GM12878 (cell line): ENCODE measurements around the gene DHX57. TPM values are rescaled to one million over a fixed set of nuclear protein-coding genes. Genes with fewer than 3 reads are reported as not detected.

Experiments used
- ATAC-seq: fragments of 200-7000 bp; cut with Tn5 transposase; 3 replicates; pipeline ENCODE4 v1.9.1; 2020; ENCODE audit warnings: mild to moderate bottlenecking, moderate library complexity
- BruUV-seq: library from RNA; stranded (reverse); fragments of 400-500 nt; replicated peaks from 2 replicates; lab custom pipeline; 2021; lab: Mats Ljungman, UMichigan
- CTCF ChIA-PET: fragments of 300-600 bp; sonication (Branson Sonifier 250); formaldehyde crosslinking; extraction: SDS; loops from one replicate; lab custom pipeline; 2021; ENCODE audit warnings: inconsistent platforms; lab: Yijun Ruan, JAX
- POLR2A ChIA-PET: fragments of 350-600 bp; formaldehyde crosslinking; extraction: SDS; loops from one replicate; lab custom pipeline; 2021; ENCODE audit warnings: inconsistent platforms; lab: Charles Lee
- RAD21 ChIA-PET: fragments of 300-600 bp; sonication (Branson Sonifier 250); formaldehyde crosslinking; loops from one replicate; lab custom pipeline; 2023; ENCODE audit warnings: antibody characterized with exemption; ENCODE audit not compliant: unreplicated experiment; lab: Charles Lee
- SMC1A ChIA-PET: fragments of 300-600 bp; sonication (Branson Sonifier 250); formaldehyde crosslinking; loops from one replicate; lab custom pipeline; 2023; ENCODE audit not compliant: unreplicated experiment, uncharacterized antibody; lab: Charles Lee
- DNase-seq: peaks from one replicate; pipeline ENCODE4 v3.0.0-alpha.2; 2011; ENCODE audit warnings: low read depth, low spot score
- FAIRE-seq: peaks from 3 replicates; lab custom pipeline; 2011; peaks lifted over from hg19 to GRCh38; lab: Jason Lieb, UNC
- H2AFZ ChIP-seq: 2 replicates; pipeline ENCODE4 v1.6.0; 2011; ENCODE audit warnings: low read depth, low read length, control low read depth; ENCODE audit not compliant: control insufficient read depth
- H3K27ac ChIP-seq: 2 replicates; pipeline ENCODE4 v1.5.1; 2011; ENCODE audit warnings: control low read depth; ENCODE audit not compliant: control insufficient read depth, insufficient read depth
- H3K27me3 ChIP-seq, 2 experiments: replicated peaks in 1 of 2; 2 replicates each; pipeline versions ENCODE4 v1.6.0 to v1.6.1; 2011; ENCODE audit warnings: low read length in 1 of 2; ENCODE audit not compliant: control insufficient read depth in 2 of 2, insufficient read depth in 2 of 2
- H3K36me3 ChIP-seq, 2 experiments: 2 replicates each; pipeline ENCODE4 v1.5.1; 2011; ENCODE audit warnings: low read length in 1 of 2; ENCODE audit not compliant: control insufficient read depth in 2 of 2, insufficient read depth in 2 of 2
- H3K4me1 ChIP-seq: 2 replicates; pipeline ENCODE4 v1.6.1; 2011; ENCODE audit warnings: mild to moderate bottlenecking, low read length, moderate library complexity, mixed read lengths; ENCODE audit not compliant: control insufficient read depth, insufficient read depth
- H3K4me2 ChIP-seq: 2 replicates; pipeline ENCODE4 v1.6.0; 2011; ENCODE audit warnings: control low read depth; ENCODE audit not compliant: control insufficient read depth, insufficient read depth
- H3K4me3 ChIP-seq: fragments of 200-600 bp; sonication (generic); 2 replicates; pipeline ENCODE4 v1.5.1; 2016
- H3K79me2 ChIP-seq: 2 replicates; pipeline ENCODE4 v1.6.0; 2011; ENCODE audit warnings: low read length; ENCODE audit not compliant: control insufficient read depth, insufficient read depth
- H3K9ac ChIP-seq: 2 replicates; pipeline ENCODE4 v1.8.0; 2011; ENCODE audit warnings: low read length, control low read depth, mixed read lengths; ENCODE audit not compliant: control insufficient read depth, insufficient read depth
- H3K9me3 ChIP-seq: replicated peaks from 3 replicates; pipeline ENCODE4 v1.5.1; 2011; ENCODE audit warnings: mild to moderate bottlenecking, low read length; ENCODE audit not compliant: control insufficient read depth, insufficient read depth
- H4K20me1 ChIP-seq: 2 replicates; pipeline ENCODE4 v1.6.0; 2011; ENCODE audit not compliant: control insufficient read depth, insufficient read depth
- ETV6 ChIP-seq, 2 experiments: fragments of 450-650 bp in 1 of 2; IDR thresholded peaks in 1 of 2; conservative IDR thresholded peaks in 1 of 2; 2 replicates each; pipeline ENCODE4 v1.6.1; 2014; ENCODE audit warnings: antibody characterized with exemption in 1 of 2, borderline replicate concordance in 1 of 2, low read depth in 1 of 2, mild to moderate bottlenecking in 1 of 2, moderate library complexity in 1 of 2
- MLLT1 ChIP-seq: fragments of 450-650 bp; IDR thresholded peaks from 2 replicates; pipeline ENCODE4 v1.6.1; 2016; ENCODE audit warnings: mild to moderate bottlenecking
- NRF1 ChIP-seq: conservative IDR thresholded peaks from 2 replicates; pipeline ENCODE4 v1.6.1; 2011; ENCODE audit warnings: mild to moderate bottlenecking, low read depth, low read length, improper control_type of control experiment
- WGBS: methylation state at CpG from one replicate; pipeline ENCODE4 v1.1.6; 2016; ENCODE audit warnings: low lambda C conversion rate; ENCODE audit not compliant: insufficient replicate concordance, insufficient coverage; ENCODE audit errors: missing lambda C conversion rate; 5-methylcytosine and 5-hydroxymethylcytosine counted together
- in situ Hi-C: fragments of 300-500 bp; cut with MboI; formaldehyde crosslinking; loops from 9 replicates; pipeline ENCODE4 v1.14.3; 2018; ENCODE audit warnings: mixed read lengths
- intact Hi-C: fragments of 100-400 bp; cut with micrococcal nuclease; formaldehyde crosslinking; loops from one replicate; pipeline ENCODE4 v1.14.2; 2022; ENCODE audit not compliant: unreplicated experiment
- polyA plus RNA-seq, 11 experiments: library from polyadenylated mRNA; depleted of rRNA in 4 of 11; unstranded in 6 of 11; stranded (reverse) in 5 of 11; fragments of >200 nt; fragmentation: Nextera tagmentation in 4 of 11; fragmentation: Illumina TruSeq in 1 of 11; extraction: Ambion mirVana in 4 of 11; extraction: Trizol in 1 of 11; gene quantifications; 1 replicate in 1 of 11; 2 replicates in 10 of 11; pipeline versions ENCODE4 v1.2.1 to v1.2.3, GENCODE V29; 2011 to 2016; ENCODE audit warnings: inconsistent platforms in 2 of 11, missing spikeins in 2 of 11, low read depth in 1 of 11
- total RNA-seq, 4 experiments: library from RNA; depleted of rRNA in 3 of 4; stranded (reverse); fragments of >200 nt in 3 of 4; fragmentation: Illumina TruSeq in 1 of 4; extraction: Trizol in 1 of 4; gene quantifications; 2 replicates each; pipeline versions ENCODE4 v1.2.1 to v1.2.3, GENCODE V29; 2013 to 2021
- TF ChIP-seq, protein P1 (sequence below): IDR thresholded peaks from 2 replicates; pipeline ENCODE4 v1.6.1; 2011; ENCODE audit warnings: mild to moderate bottlenecking, low read depth, low read length, moderate library complexity; ENCODE audit not compliant: insufficient replicate concordance

The DHX57 gene
- total and polyA plus RNA-seq, 10 of the 15 experiments (the other 5 are each of a cell fraction or from before 2014, with no cell fraction given): 6.5 to 18.0 (median 15.8) TPM

DNA sequence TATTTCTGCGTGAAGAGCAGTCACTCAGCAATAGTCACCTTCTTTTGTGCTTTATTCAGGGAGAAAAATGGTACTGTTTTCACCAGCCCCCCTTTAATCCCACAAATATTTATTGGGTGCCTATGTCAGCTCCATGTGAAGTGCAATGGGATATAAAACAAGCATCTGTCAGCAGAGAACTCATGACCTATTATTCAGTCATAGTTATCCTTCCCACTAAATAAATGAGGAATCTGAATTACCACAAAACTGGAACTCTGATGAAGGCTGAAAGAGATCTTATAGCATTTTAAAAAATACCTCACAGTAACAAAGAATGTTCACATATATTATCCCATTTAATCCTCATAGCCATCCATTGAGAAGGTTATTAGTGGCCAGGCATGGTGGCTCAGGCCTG is 45.8 kb downstream of the DHX57 start:
- Histone ChIP-seq H3K27me3 (no peaks in the 10 kb centered on the region), H3K4me2 (no peak overlapping the region), H3K36me3 (peaks cover 0 to 3% of the 10 kb centered on the region in 2 experiments; a peak in 2 of 4 replicates), H3K9me3 (no peaks in the 10 kb centered on the region), H3K79me2 (no peaks in the 10 kb centered on the region), H3K4me1 (0 out of 2 replicates have a peak, but pooled peaks cover 2% of the 10 kb centered on the region), H3K27ac (no peak overlapping the region), H3K9ac (no peak overlapping the region), H4K20me1 (no peaks in the 10 kb centered on the region), H2AFZ (no peak overlapping the region), H3K4me3 (no peak overlapping the region)
- intact Hi-C loops (no loop called here), in situ Hi-C loops (no loop called here)
- BruUV-seq: no TSS peak
- 96% methylated on average over 1 of the region's 1 CpG for WGBS
- ChIA-PET SMC1A (no interaction called here), CTCF (no interaction called here), RAD21 (no interaction called here), POLR2A (no interaction called here)
- TF ChIP-seq MLLT1: no peak
- TF ChIP-seq NRF1: no peak
- TF ChIP-seq, protein P1, sequence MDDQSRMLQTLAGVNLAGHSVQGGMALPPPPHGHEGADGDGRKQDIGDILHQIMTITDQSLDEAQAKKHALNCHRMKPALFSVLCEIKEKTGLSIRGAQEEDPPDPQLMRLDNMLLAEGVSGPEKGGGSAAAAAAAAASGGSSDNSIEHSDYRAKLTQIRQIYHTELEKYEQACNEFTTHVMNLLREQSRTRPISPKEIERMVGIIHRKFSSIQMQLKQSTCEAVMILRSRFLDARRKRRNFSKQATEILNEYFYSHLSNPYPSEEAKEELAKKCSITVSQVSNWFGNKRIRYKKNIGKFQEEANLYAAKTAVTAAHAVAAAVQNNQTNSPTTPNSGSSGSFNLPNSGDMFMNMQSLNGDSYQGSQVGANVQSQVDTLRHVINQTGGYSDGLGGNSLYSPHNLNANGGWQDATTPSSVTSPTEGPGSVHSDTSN: no peak
- no peak for TF ChIP-seq ETV6 (conservative IDR thresholded peaks at IDR 0.05 in 1 of 2, IDR thresholded peaks at IDR 0.05 in 1 of 2; ENCODE audit: borderline replicate concordance in 1 of 2, low read depth in 1 of 2)
- DNase-seq (no peak), FAIRE-seq (no peak), ATAC-seq (no peak)
